ENCODE measurements around the gene CDYL2.

Gene CDYL2

DNA sequence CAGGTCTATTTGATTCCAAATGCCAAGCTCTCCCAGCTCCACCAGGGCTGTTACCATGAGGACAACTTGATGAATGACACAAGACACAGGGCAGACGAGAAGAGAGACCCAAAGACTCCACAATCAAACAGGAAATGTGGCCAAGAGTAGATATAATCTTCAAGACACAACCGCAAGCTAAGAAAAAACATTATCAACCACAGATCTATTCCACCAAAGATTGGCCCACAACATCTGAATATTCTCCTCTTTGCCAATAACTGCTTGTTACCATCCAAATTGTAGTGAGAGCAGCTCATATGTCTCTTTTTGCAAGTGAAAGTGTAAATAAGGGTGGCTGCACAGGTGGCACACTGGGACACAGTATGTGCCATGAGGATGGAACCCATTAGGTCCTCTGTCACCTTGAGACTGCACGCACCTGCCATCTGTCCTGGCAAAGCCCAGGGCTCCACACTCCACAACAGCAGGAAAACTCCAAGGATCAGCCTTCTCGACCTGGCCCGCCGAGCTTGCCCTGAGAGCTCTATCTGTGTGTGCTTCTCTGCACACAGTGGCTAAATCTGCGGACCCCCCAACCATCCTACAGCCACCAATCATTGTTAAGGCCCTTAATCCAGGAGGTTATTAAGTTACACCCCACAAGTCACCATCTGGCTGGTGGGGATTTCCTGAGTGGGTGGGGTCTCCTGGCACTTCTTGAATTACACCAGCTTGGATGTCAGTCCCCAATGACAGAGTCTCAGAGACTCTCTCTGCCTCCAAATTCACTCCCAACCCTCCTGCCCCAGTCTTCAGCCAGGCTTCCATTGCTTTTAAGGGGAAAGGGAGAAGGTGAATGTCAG, 213.1 kb downstream of the CDYL2 start:
- Histone ChIP-seq H3K4me2 (ENCODE audit: low read length) (no peak overlapping the region), H4K20me1 (ENCODE audit: insufficient read depth, low read length) (no peaks in the 10 kb centered on the region), H3K9ac (ENCODE audit: low read length) (no peak overlapping the region), H3K9me3 (ENCODE audit: insufficient read depth, low read length) (no peaks in the 10 kb centered on the region), H3K27me3 (ENCODE audit: low read depth, low read length) (no peaks in the 10 kb centered on the region), H2AFZ (ENCODE audit: low read depth, low read length) (no peak overlapping the region), H3K4me3 (ENCODE audit: low read length) (no peak overlapping the region), H3K4me1 (ENCODE audit: low read length) (peaks cover 13% of the 10 kb centered on the region; the same call in 1 of the 2 replicates), H3K36me3 (replicated peaks; ENCODE audit: low read depth, low read length) (no peaks in the 10 kb centered on the region), H3K27ac (ENCODE audit: low read length) (no peak overlapping the region), H3K79me2 (ENCODE audit: low read length) (no peaks in the 10 kb centered on the region)
- TF ChIP-seq EZH2phosphoT487 (IDR thresholded peaks at IDR 0.05; ENCODE audit: low read depth) (no peak), CTCF (IDR thresholded peaks at IDR 0.05; ENCODE audit: low read depth, low read length) (no peak)

DNA sequence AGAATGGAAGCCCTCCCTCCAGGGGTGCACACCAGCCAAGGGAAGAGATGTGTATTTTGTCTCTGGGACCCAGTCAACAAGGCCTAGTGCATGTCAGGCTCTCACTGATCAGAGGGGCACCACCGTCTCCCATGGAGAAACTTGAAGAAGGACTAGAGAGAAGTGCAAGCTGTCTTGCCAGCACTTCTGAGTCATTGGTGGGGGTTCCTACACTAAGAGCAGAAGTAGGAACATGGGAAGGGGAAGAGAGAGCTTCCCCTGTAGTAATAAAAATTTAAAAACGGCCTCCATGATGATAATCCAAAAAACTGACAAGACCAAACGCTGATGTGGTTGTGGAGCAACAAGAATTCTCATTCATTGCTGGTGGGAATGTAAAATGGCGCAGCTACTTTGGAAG, 217.3 kb downstream of the CDYL2 start:
- Histone ChIP-seq H3K27me3 (ENCODE audit: low read depth, low read length) (no peaks in the 10 kb centered on the region), H2AFZ (ENCODE audit: low read depth, low read length) (no peak overlapping the region), H3K4me1 (ENCODE audit: low read length) (peaks cover 28% of the 10 kb centered on the region), H3K4me2 (ENCODE audit: low read length) (no peak overlapping the region), H3K79me2 (ENCODE audit: low read length) (no peaks in the 10 kb centered on the region), H3K9ac (ENCODE audit: low read length) (no peak overlapping the region), H3K9me3 (ENCODE audit: insufficient read depth, low read length) (no peaks in the 10 kb centered on the region), H3K27ac (ENCODE audit: low read length) (no peak overlapping the region), H4K20me1 (ENCODE audit: insufficient read depth, low read length) (no peaks in the 10 kb centered on the region), H3K4me3 (ENCODE audit: low read length) (no peak overlapping the region), H3K36me3 (replicated peaks; ENCODE audit: low read depth, low read length) (no peaks in the 10 kb centered on the region)
- TF ChIP-seq CTCF (IDR thresholded peaks at IDR 0.05; ENCODE audit: low read depth, low read length): no peak
- TF ChIP-seq EZH2phosphoT487 (IDR thresholded peaks at IDR 0.05; ENCODE audit: low read depth): no peak

DNA sequence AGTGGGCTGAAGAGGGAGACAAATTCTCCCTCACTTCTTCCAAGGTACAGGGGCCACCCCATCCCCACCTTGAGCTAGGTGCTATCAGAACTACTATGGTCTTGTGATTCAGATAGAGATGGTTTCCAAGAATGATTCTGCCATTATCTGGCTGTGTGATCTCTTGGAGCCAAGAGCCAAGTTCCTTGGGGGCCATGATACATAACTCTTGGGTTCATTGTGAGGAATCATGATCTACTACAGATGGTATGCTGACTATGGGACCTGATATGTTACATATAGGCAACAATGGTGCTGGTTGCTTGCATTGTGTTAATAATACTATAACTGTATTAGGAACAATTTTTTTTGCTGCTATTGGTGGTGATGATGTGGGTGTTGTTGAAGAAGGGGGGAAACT, 217.9 kb downstream of the CDYL2 start:
- Histone ChIP-seq H2AFZ (ENCODE audit: low read depth, low read length) (no peak overlapping the region), H3K9ac (ENCODE audit: low read length) (no peak overlapping the region), H3K36me3 (replicated peaks; ENCODE audit: low read depth, low read length) (no peaks in the 10 kb centered on the region), H4K20me1 (ENCODE audit: insufficient read depth, low read length) (no peaks in the 10 kb centered on the region), H3K4me1 (ENCODE audit: low read length) (peaks cover 26% of the 10 kb centered on the region), H3K4me3 (ENCODE audit: low read length) (no peak overlapping the region), H3K4me2 (ENCODE audit: low read length) (no peak overlapping the region), H3K9me3 (ENCODE audit: insufficient read depth, low read length) (no peaks in the 10 kb centered on the region), H3K27ac (ENCODE audit: low read length) (no peak overlapping the region), H3K79me2 (ENCODE audit: low read length) (no peaks in the 10 kb centered on the region), H3K27me3 (ENCODE audit: low read depth, low read length) (0 out of 2 replicates have a peak, but pooled peaks cover 2% of the 10 kb centered on the region)
- TF ChIP-seq CTCF (IDR thresholded peaks at IDR 0.05; ENCODE audit: low read depth, low read length): no peak
- TF ChIP-seq EZH2phosphoT487 (IDR thresholded peaks at IDR 0.05; ENCODE audit: low read depth): no peak

DNA sequence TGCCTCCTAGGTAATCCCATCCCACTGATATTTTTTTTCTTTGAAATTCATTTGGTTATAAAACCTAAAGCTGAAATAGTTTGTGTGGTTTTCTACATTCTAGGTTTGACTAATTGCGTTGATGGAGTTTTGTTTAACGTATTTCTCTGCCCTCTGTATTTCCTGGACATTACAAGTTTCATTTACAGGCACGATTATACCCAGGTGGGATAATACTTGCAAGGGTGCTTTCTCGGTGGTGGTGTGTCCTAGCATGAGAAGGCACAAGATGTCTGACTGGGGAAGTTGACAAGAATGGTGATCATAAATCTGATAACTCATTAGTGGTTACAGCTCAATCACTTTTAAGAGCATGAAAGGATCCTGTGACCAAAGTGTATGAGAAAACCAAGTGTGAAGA, 218.6 kb downstream of the CDYL2 start:
- Histone ChIP-seq H3K27me3 (ENCODE audit: low read depth, low read length) (peaks cover 6% of the 10 kb centered on the region; the same call in 1 of the 2 replicates), H3K4me3 (ENCODE audit: low read length) (no peak overlapping the region), H3K4me2 (ENCODE audit: low read length) (no peak overlapping the region), H3K36me3 (replicated peaks; ENCODE audit: low read depth, low read length) (no peaks in the 10 kb centered on the region), H3K9me3 (ENCODE audit: insufficient read depth, low read length) (no peaks in the 10 kb centered on the region), H4K20me1 (ENCODE audit: insufficient read depth, low read length) (no peaks in the 10 kb centered on the region), H2AFZ (ENCODE audit: low read depth, low read length) (no peak overlapping the region), H3K4me1 (ENCODE audit: low read length) (peaks cover 27% of the 10 kb centered on the region), H3K27ac (ENCODE audit: low read length) (no peak overlapping the region), H3K79me2 (ENCODE audit: low read length) (no peaks in the 10 kb centered on the region), H3K9ac (ENCODE audit: low read length) (no peak overlapping the region)
- no peak for TF ChIP-seq EZH2phosphoT487 (IDR thresholded peaks at IDR 0.05; ENCODE audit: low read depth)
- TF ChIP-seq CTCF (IDR thresholded peaks at IDR 0.05; ENCODE audit: low read depth, low read length): no peak
